Skeletal muscle tissue (tissue), 4 donors: ENCODE data around the gene IRS1. TPM values are rescaled to one million over a fixed set of nuclear protein-coding genes. Genes with fewer than 3 reads are reported as not detected.

Experiments used
- H3K27ac ChIP-seq: one replicate; pipeline ENCODE4 v1.7.0; 2013; ENCODE audit warnings: mild to moderate bottlenecking, low read depth, low read length, inconsistent platforms
- H3K27me3 ChIP-seq, 3 donors: one replicate each; pipeline ENCODE4 v1.7.0; 2013; ENCODE audit warnings: low read length in 3 of 3; ENCODE audit not compliant: control insufficient read depth in 3 of 3, insufficient read depth in 3 of 3
- H3K36me3 ChIP-seq, 3 donors: one replicate each; pipeline ENCODE4 v1.7.0; 2013; ENCODE audit warnings: low read length in 3 of 3; ENCODE audit not compliant: control insufficient read depth in 3 of 3, insufficient read depth in 3 of 3
- H3K4me1 ChIP-seq, 3 donors: one replicate each; pipeline ENCODE4 v1.7.0; 2013; ENCODE audit warnings: low read length in 3 of 3, mild to moderate bottlenecking in 3 of 3; ENCODE audit not compliant: control insufficient read depth in 3 of 3, insufficient read depth in 3 of 3
- H3K4me3 ChIP-seq, 3 donors: one replicate each; pipeline ENCODE4 v1.7.0; 2013; ENCODE audit warnings: low read length in 3 of 3
- H3K9ac ChIP-seq, 3 donors: one replicate each; pipeline ENCODE4 v1.7.0; 2013; ENCODE audit warnings: low read length in 3 of 3, mild to moderate bottlenecking in 3 of 3, moderate library complexity in 2 of 3, low read depth in 1 of 3
- H3K9me3 ChIP-seq, 3 donors: one replicate each; pipeline ENCODE4 v1.7.0; 2013; ENCODE audit warnings: low read length in 3 of 3; ENCODE audit not compliant: control insufficient read depth in 3 of 3
- total RNA-seq: library from RNA; depleted of rRNA; stranded (reverse); fragments of >200 nt; gene quantifications from one replicate; pipeline ENCODE4 v1.2.3, GENCODE V29; 2014
- donor health status: Osteomylitis.

The IRS1 gene
- total RNA-seq, 1 donor from 2014 or later, result 13.0 TPM

DNA sequence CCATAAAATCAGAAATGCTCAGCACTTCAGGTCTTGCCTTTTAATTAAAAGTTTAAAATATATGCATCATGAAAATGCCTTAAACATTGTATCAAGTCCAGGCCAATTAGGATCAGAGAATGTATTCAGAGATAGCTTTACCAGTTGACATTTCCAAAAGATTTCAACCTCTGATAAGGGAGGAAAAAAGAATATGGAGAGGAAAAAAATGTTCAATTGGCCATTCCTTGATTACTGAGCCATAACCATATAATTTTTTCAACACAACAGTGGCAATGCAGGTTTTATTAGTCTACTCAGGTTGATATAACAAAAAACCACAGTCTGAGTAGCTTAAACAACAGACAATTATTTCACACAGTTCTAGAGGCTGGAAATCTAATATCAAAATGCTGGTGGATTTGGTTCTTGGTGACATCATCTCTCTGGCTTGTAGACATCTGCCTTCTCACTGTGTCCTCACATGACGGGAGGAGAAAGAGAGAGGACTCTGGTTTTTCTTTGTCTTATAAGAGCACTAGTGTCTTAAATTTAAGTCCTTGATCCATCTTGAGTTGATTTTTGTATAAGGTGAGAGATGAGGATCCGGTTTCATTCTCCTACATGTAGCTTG is 111.9 kb downstream of the IRS1 start:
- Histone ChIP-seq H3K4me1 (peaks cover 10 to 16% (median 16%) of the 10 kb centered on the region in 3 donors), H3K9me3 (no peaks in the 10 kb centered on the region), H3K27me3 (no peaks in the 10 kb centered on the region), H3K4me3 (no peak overlapping the region), H3K27ac (no peak overlapping the region), H3K36me3 (no peaks in the 10 kb centered on the region), H3K9ac (no peak overlapping the region)

DNA sequence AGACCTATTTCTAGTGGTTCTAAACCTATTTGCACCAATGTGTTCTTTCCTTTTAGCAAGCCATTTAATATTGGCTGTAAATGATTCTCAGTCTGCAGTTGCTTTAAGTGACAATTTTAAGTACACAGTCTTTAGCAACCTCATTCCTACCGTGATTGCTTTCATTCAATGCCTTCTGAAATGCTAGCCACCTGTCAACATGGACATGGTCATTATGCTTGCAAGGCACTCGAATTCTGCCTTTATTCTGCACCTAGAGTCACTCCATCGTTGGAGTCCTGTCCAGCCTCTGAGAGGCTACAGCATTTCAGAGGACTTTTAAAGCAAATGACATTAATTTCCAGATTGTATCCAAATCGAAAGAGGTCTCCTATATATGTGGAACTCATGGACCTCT is 115.1 kb downstream of the IRS1 start:
- peaks cover 3 to 5% (median 4%) of the 10 kb centered on the region in 3 donors for H3K4me1 ChIP-seq
- H3K4me3 ChIP-seq, result no peak overlapping the region
- peak overlapping the region in 1 of 3 donors; percentile 17 for H3K9ac ChIP-seq
- no peaks in the 10 kb centered on the region for H3K36me3 ChIP-seq
- no peak overlapping the region for H3K27ac ChIP-seq
- peaks cover 0 to 2% (median 0%) of the 10 kb centered on the region in 3 donors for H3K9me3 ChIP-seq
- H3K27me3 ChIP-seq, result no peaks in the 10 kb centered on the region

GRCh38 chr2:226683944-226684562 is 115.6 kb downstream of the IRS1 start:
- no peak overlapping the region for H3K27ac ChIP-seq
- no peak overlapping the region for H3K4me3 ChIP-seq
- H3K9ac ChIP-seq, result peak overlapping the region in 1 of 3 donors; percentile 17
- H3K36me3 ChIP-seq, result no peaks in the 10 kb centered on the region
- H3K27me3 ChIP-seq, result no peaks in the 10 kb centered on the region
- H3K4me1 ChIP-seq, result peaks cover 6 to 9% (median 8%) of the 10 kb centered on the region in 3 donors
- peaks cover 0 to 2% (median 0%) of the 10 kb centered on the region in 3 donors for H3K9me3 ChIP-seq

GRCh38 chr2:226683196-226683595 is 116.4 kb downstream of the IRS1 start:
- Histone ChIP-seq H3K4me1 (peaks cover 6 to 10% (median 9%) of the 10 kb centered on the region in 3 donors), H3K27ac (no peak overlapping the region), H3K27me3 (no peaks in the 10 kb centered on the region), H3K36me3 (no peaks in the 10 kb centered on the region), H3K9me3 (peaks cover 0 to 2% (median 0%) of the 10 kb centered on the region in 3 donors), H3K9ac (no peak overlapping the region), H3K4me3 (no peak overlapping the region)

Other genes with a start within 250 kb of the IRS1 start
- 37.6 TPM for gene RHBDD1, start 36.2 kb upstream of the IRS1 start, total RNA-seq